Loucy (cell line): ENCODE measurements around the gene ARHGAP26.

ENCODE experiments used
- H2AFZ ChIP-seq: fragments of 200-600 bp; sonication (generic); 2 replicates; pipeline ENCODE4 v1.6.0; 2016; ENCODE audit warnings: antibody characterized with exemption, mild to moderate bottlenecking, low read length, moderate library complexity
- H3F3A ChIP-seq: fragments of 200-600 bp; 2 replicates; pipeline ENCODE4 v1.6.0; 2016; ENCODE audit warnings: antibody characterized with exemption, low read depth, mild to moderate bottlenecking
- H3K27me3 ChIP-seq: fragments of 200-600 bp; sonication (generic); 2 replicates; pipeline ENCODE4 v1.6.1; 2014; ENCODE audit warnings: low read length, mild to moderate bottlenecking; ENCODE audit not compliant: insufficient read depth, poor library complexity, severe bottlenecking
- H3K36me3 ChIP-seq: fragments of 200-600 bp; sonication (generic); 2 replicates; pipeline ENCODE4 v1.6.1; 2016; ENCODE audit warnings: low read length; ENCODE audit not compliant: insufficient read depth
- H3K4me1 ChIP-seq: fragments of 200-600 bp; sonication (generic); 2 replicates; pipeline ENCODE4 v1.5.1; 2014; ENCODE audit warnings: low read length, mild to moderate bottlenecking; ENCODE audit not compliant: insufficient read depth, poor library complexity, severe bottlenecking
- H3K4me2 ChIP-seq: fragments of 200-600 bp; sonication (generic); 2 replicates; pipeline ENCODE4 v1.6.0; 2014; ENCODE audit warnings: antibody characterized with exemption, low read length, low read depth, mild to moderate bottlenecking; ENCODE audit not compliant: poor library complexity, severe bottlenecking
- H3K4me3 ChIP-seq: fragments of 200-600 bp; sonication (generic); 2 replicates; pipeline ENCODE4 v1.5.1; 2014; ENCODE audit warnings: low read length, mild to moderate bottlenecking, mixed read lengths; ENCODE audit not compliant: poor library complexity, severe bottlenecking
- H3K79me2 ChIP-seq: fragments of 200-600 bp; sonication (generic); 2 replicates; pipeline ENCODE4 v1.6.1; 2014; ENCODE audit warnings: low read length; ENCODE audit not compliant: insufficient read depth
- H3K9ac ChIP-seq: fragments of 200-600 bp; sonication (generic); 2 replicates; pipeline ENCODE4 v1.6.0; 2014; ENCODE audit warnings: mild to moderate bottlenecking, low read depth, low read length, moderate library complexity; ENCODE audit not compliant: poor library complexity, severe bottlenecking
- H3K9me2 ChIP-seq: fragments of 200-600 bp; sonication (generic); replicated peaks from 2 replicates; pipeline ENCODE4 v1.6.1; 2016; ENCODE audit warnings: low read depth, low read length, mixed read lengths
- H3K9me3 ChIP-seq: fragments of 200-600 bp; sonication (generic); 2 replicates; pipeline ENCODE4 v1.6.1; 2014; ENCODE audit warnings: mild to moderate bottlenecking, antibody characterized with exemption, low read length, low read depth; ENCODE audit not compliant: insufficient read depth
- H4K20me1 ChIP-seq: fragments of 200-600 bp; sonication (generic); 2 replicates; pipeline ENCODE4 v1.6.0; 2014; ENCODE audit warnings: antibody characterized with exemption, low read length, mild to moderate bottlenecking; ENCODE audit not compliant: insufficient read depth, poor library complexity, severe bottlenecking
- EZH2phosphoT487 ChIP-seq: fragments of 200-600 bp; IDR thresholded peaks from 2 replicates; pipeline ENCODE4 v1.6.1; 2018; ENCODE audit warnings: antibody characterized with exemption, mild to moderate bottlenecking, moderate library complexity, borderline replicate concordance
- TF ChIP-seq, protein P1 (sequence below): fragments of 200-600 bp; sonication (generic); conservative IDR thresholded peaks from 2 replicates; pipeline ENCODE4 v1.5.1; 2014; ENCODE audit warnings: mild to moderate bottlenecking, antibody characterized with exemption, low read length

ARHGAP26 gene

DNA sequence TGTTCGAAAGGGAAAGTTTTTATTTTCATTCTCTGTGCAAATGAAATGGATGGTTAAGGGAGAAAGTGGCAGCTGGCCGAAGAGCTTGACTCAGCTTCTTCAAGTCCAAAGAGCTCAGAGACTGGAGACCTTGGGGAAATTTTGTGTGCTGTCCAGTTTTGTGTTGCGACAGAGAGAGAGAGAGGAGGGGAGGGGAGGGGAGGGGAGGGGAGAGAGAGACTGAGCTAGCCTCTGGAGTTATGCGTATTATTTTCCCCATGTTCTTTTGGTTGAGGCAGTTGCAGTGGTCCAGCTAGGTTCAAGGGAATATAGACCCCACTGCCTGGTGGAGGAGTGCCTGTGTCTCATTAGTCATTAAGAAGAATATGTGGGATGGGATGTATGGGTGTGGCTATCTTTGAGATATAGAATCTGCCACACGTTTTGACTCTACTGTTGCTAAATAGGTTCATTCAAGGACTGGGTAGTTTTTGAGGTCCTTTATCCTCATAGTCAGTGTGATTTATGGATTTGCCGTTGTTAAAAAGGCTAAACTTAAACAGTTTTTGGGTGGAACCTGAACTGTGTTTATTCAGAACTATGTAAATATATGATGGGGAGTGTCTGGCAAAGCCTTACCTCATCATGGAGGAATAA lies 69.7 kb downstream of the ARHGAP26 start:
- Histone ChIP-seq H3K9ac (no peak overlapping the region), H3K4me3 (no peak overlapping the region), H4K20me1 (no peaks in the 10 kb centered on the region), H3K4me2 (no peak overlapping the region), H3K9me2 (no peaks in the 10 kb centered on the region), H2AFZ (no peak overlapping the region), H3K27me3 (no peaks in the 10 kb centered on the region), H3K79me2 (peaks cover 6% of the 10 kb centered on the region; the same call in 1 of the 2 replicates), H3K9me3 (no peaks in the 10 kb centered on the region), H3F3A (no peaks in the 10 kb centered on the region), H3K36me3 (no peaks in the 10 kb centered on the region), H3K4me1 (peaks cover 7% of the 10 kb centered on the region)
- no peak for TF ChIP-seq EZH2phosphoT487
- TF ChIP-seq, protein P1, sequence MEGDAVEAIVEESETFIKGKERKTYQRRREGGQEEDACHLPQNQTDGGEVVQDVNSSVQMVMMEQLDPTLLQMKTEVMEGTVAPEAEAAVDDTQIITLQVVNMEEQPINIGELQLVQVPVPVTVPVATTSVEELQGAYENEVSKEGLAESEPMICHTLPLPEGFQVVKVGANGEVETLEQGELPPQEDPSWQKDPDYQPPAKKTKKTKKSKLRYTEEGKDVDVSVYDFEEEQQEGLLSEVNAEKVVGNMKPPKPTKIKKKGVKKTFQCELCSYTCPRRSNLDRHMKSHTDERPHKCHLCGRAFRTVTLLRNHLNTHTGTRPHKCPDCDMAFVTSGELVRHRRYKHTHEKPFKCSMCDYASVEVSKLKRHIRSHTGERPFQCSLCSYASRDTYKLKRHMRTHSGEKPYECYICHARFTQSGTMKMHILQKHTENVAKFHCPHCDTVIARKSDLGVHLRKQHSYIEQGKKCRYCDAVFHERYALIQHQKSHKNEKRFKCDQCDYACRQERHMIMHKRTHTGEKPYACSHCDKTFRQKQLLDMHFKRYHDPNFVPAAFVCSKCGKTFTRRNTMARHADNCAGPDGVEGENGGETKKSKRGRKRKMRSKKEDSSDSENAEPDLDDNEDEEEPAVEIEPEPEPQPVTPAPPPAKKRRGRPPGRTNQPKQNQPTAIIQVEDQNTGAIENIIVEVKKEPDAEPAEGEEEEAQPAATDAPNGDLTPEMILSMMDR = no peak

DNA sequence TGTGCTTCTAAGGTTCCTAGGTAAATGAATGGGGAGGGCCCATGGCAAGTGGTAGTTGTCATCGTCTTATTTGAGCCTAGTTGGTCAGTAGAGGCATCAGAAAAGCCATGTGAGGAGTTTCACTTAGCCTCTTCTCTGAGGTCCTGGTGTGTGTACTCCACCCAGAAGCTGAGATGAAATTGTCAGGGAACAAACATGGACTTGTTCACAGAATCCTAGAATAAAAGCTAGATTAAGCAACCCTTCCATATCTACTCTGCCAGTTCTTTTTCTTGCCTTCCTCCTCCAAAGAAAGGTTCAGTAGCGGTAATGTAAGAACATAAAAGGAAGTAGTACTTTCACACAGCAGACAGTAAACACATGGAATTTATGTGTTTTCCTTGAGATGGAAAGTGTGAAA lies 70.4 kb downstream of the ARHGAP26 start:
- Histone ChIP-seq H4K20me1 (no peaks in the 10 kb centered on the region), H3K36me3 (no peaks in the 10 kb centered on the region), H3K79me2 (peaks cover 8% of the 10 kb centered on the region; the same call in 1 of the 2 replicates), H3K9me2 (no peaks in the 10 kb centered on the region), H3K4me3 (no peak overlapping the region), H3F3A (no peaks in the 10 kb centered on the region), H3K9me3 (no peaks in the 10 kb centered on the region), H3K4me1 (peaks cover 14% of the 10 kb centered on the region), H3K27me3 (no peaks in the 10 kb centered on the region), H3K4me2 (no peak overlapping the region), H3K9ac (no peak overlapping the region), H2AFZ (no peak overlapping the region)
- no peak for TF ChIP-seq EZH2phosphoT487
- TF ChIP-seq, protein P1 = no peak

DNA sequence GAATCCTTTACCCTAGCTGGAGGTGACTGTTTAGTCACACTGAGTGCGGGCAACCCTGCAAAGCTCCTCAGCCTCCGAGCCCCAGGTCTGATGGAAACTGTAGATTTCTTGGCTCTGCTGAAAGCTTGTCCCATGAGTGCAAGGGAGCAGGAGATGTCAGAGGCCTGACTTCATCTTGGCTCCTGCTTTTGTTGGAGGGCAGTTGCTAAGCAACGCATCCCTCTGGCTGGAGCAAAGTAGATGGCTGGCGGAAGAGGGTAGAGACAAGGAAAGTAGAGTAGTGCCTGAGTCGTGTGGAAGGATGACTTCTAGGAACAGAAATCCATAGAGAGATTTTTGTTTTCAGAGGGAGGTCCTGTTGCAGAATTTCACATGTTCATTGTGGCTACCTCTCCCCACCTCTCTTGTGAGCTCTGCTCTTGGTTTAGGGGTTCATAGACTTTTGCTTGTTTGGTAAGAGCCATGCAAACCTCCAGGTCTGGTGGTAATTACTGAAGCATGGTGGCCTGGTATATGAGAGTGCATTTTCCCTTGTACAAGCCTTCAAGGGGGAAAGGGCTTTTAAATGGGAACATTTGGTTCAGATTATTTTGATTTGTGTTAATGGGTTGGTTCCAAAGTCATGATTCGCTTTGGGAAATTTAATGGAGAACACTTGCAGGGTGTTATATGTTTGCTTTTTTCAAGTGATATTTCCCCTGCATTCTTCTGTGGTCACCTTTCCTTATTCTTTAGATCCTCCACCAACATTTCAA lies 71.5 kb downstream of the ARHGAP26 start:
- Histone ChIP-seq H3K4me3 (no peak overlapping the region), H3K4me2 (no peak overlapping the region), H3K79me2 (peaks cover 16% of the 10 kb centered on the region), H3K9me2 (no peaks in the 10 kb centered on the region), H3F3A (no peaks in the 10 kb centered on the region), H3K9me3 (no peaks in the 10 kb centered on the region), H3K9ac (no peak overlapping the region), H2AFZ (no peak overlapping the region), H3K4me1 (peaks cover 20% of the 10 kb centered on the region), H4K20me1 (no peaks in the 10 kb centered on the region), H3K27me3 (no peaks in the 10 kb centered on the region), H3K36me3 (no peaks in the 10 kb centered on the region)
- TF ChIP-seq, protein P1 = no peak
- no peak for TF ChIP-seq EZH2phosphoT487
